MCF 10A (cell line): ENCODE measurements around the gene ABT1. TPM values are rescaled to one million over a fixed set of nuclear protein-coding genes. Genes with fewer than 3 reads are reported as not detected.

Experiments used
- BruUV-seq: library from RNA; stranded (reverse); fragments of 400-500 nt; replicated peaks from 2 replicates; lab custom pipeline; 2021; lab: Mats Ljungman, UMichigan
- CTCF ChIA-PET: fragments of 300-600 bp; sonication (Branson Sonifier 250); formaldehyde crosslinking; extraction: SDS; loops from one replicate; lab custom pipeline; 2021; ENCODE audit warnings: antibody characterized with exemption, inconsistent platforms; lab: Yijun Ruan, JAX
- POLR2A ChIA-PET: fragments of 300-600, 350-650 bp; sonication (Branson Sonifier 250); formaldehyde crosslinking; extraction: SDS; loops from one replicate; lab custom pipeline; 2020; ENCODE audit warnings: antibody characterized with exemption, inconsistent platforms; lab: Yijun Ruan, JAX
- DNase-seq: peaks from one replicate; pipeline ENCODE4 v3.0.0-alpha.2; 2018; ENCODE audit not compliant: unreplicated experiment
- H3K27ac Mint-ChIP-seq: one replicate; pipeline ENCODE4 v1.8.0; 2022; ENCODE audit warnings: mild to moderate bottlenecking, low read depth, mixed read lengths; ENCODE audit not compliant: unreplicated experiment
- H3K27me3 Mint-ChIP-seq: one replicate; pipeline ENCODE4 v1.8.0; 2022; ENCODE audit warnings: mixed read lengths; ENCODE audit not compliant: insufficient read depth, unreplicated experiment
- H3K36me3 Mint-ChIP-seq: one replicate; pipeline ENCODE4 v1.8.0; 2022; ENCODE audit warnings: mild to moderate bottlenecking, moderate library complexity, mixed read lengths; ENCODE audit not compliant: insufficient read depth, unreplicated experiment
- H3K4me1 Mint-ChIP-seq: one replicate; pipeline ENCODE4 v1.8.0; 2022; ENCODE audit warnings: mixed read lengths; ENCODE audit not compliant: insufficient read depth, unreplicated experiment
- H3K4me3 Mint-ChIP-seq: one replicate; pipeline ENCODE4 v1.8.0; 2022; ENCODE audit warnings: mild to moderate bottlenecking, moderate library complexity, mixed read lengths; ENCODE audit not compliant: unreplicated experiment
- H3K9me3 Mint-ChIP-seq: one replicate; pipeline ENCODE4 v1.8.0; 2022; ENCODE audit warnings: mixed read lengths; ENCODE audit not compliant: unreplicated experiment
- CTCF ChIP-seq: fragments of 200-600 bp; IDR thresholded peaks from one replicate; pipeline ENCODE4 v1.8.0; 2022; ENCODE audit warnings: antibody characterized with exemption, mild to moderate bottlenecking; ENCODE audit not compliant: unreplicated experiment
- intact Hi-C: fragments of 100-400 bp; cut with micrococcal nuclease; formaldehyde crosslinking; loops from 2 replicates; pipeline ENCODE4 v1.14.1; 2022
- total RNA-seq: library from RNA; stranded (reverse); gene quantifications from 2 replicates; pipeline ENCODE4 v1.2.3, GENCODE V29; 2022

ABT1 gene
- total RNA-seq, 1 experiment from 2014 or later = 12.9 TPM

- Mint-ChIP-seq H3K36me3 (peaks cover 24% of the 10 kb centered on the region), H3K27me3 (no peaks in the 10 kb centered on the region), H3K9me3 (no peaks in the 10 kb centered on the region), H3K4me3 (no peak overlapping the region), H3K27ac (no peak overlapping the region), H3K4me1 (peaks cover 6% of the 10 kb centered on the region)
- intact Hi-C loops = no loop called here
- CTCF ChIA-PET = interaction anchor here (0.7 to 2.3 kb wide), 2 partner anchors 181 to 478 kb away, joined by 3 to 14 read pairs; no protein-coding TSS in a partner anchor
- no TSS peak for BruUV-seq
- POLR2A ChIA-PET = interaction anchor here (1.6 kb wide), 1 partner anchor 530 kb away, joined by 5 read pairs; no protein-coding TSS in a partner anchor
- no peak for DNase-seq
- TF ChIP-seq CTCF = no peak
These were observed 4.0 kb downstream of the ABT1 start for GRCh38 chr6:26600759-26601158.

- Mint-ChIP-seq H3K36me3 (peaks cover 24% of the 10 kb centered on the region), H3K27me3 (no peaks in the 10 kb centered on the region), H3K27ac (no peak overlapping the region), H3K4me3 (no peak overlapping the region), H3K4me1 (peaks cover 6% of the 10 kb centered on the region), H3K9me3 (no peaks in the 10 kb centered on the region)
- no peak for TF ChIP-seq CTCF
- POLR2A ChIA-PET = interaction anchor here (0.7 to 1.1 kb wide), 4 partner anchors 13 to 1295 kb away, joined by 3 read pairs; no protein-coding TSS in a partner anchor
- no peak for DNase-seq
- BruUV-seq = no TSS peak
- CTCF ChIA-PET = interaction anchor here (0.7 to 1.1 kb wide), 2 partner anchors 31 to 364 kb away, joined by 3 read pairs; no protein-coding TSS in a partner anchor
- intact Hi-C loops = no loop called here
These were observed 5.5 kb downstream of the ABT1 start for GRCh38 chr6:26602262-26602661.

- Mint-ChIP-seq H3K4me3 (no peak overlapping the region), H3K27me3 (no peaks in the 10 kb centered on the region), H3K27ac (no peak overlapping the region), H3K9me3 (no peaks in the 10 kb centered on the region), H3K4me1 (peaks cover 6% of the 10 kb centered on the region), H3K36me3 (peaks cover 11% of the 10 kb centered on the region)
- ChIA-PET POLR2A (no interaction called here), CTCF (no interaction called here)
- TF ChIP-seq CTCF = no peak
- intact Hi-C loops = no loop called here
- no TSS peak for BruUV-seq
- no peak for DNase-seq
These were observed 7.3 kb downstream of the ABT1 start for GRCh38 chr6:26604026-26604425.

DNA sequence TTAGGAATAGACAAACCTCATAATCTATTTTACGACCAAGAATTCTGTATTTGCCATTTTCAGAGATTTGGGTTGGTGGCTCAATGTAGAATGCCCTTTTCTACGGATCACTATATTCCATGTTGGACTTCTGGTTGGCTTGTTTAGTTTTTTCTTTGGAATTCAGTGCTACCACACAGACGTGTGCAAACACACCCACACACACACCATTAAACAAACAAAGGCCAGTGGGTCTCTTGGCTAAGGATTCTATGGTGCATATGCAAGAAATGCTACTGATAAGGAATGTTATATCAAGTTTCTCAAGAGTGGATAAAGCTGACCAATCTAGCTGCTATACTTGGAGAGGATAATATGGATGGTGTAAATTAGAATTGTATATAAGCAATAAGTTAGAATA, 8.0 kb downstream of the ABT1 start:
- no peak for DNase-seq
- Mint-ChIP-seq H3K36me3 (peaks cover 3% of the 10 kb centered on the region), H3K27ac (no peak overlapping the region), H3K4me1 (peaks cover 6% of the 10 kb centered on the region), H3K27me3 (no peaks in the 10 kb centered on the region), H3K4me3 (no peak overlapping the region), H3K9me3 (no peaks in the 10 kb centered on the region)
- ChIA-PET CTCF (no interaction called here), POLR2A (no interaction called here)
- intact Hi-C loops = loop anchor here (5.0 kb wide), 1 partner anchor 1193 kb away; no protein-coding TSS in a partner anchor
- TF ChIP-seq CTCF = no peak
- no TSS peak for BruUV-seq
